MM.1S (cell line): ENCODE measurements around the gene MTTP.

Source experiments
- EZH2 ChIP-seq: fragments of 300-600 bp; sonication (generic); optimal IDR thresholded peaks from 2 replicates; pipeline ENCODE3; 2017; ENCODE audit warnings: low read depth, mild to moderate bottlenecking, antibody characterized with exemption, low read length, mixed read lengths
- TF ChIP-seq, protein P1 (sequence below): fragments of 300-600 bp; sonication (generic); IDR thresholded peaks from 2 replicates; pipeline ENCODE4 v1.5.1; 2016; ENCODE audit warnings: antibody characterized with exemption, low read length, mixed read lengths

DNA sequence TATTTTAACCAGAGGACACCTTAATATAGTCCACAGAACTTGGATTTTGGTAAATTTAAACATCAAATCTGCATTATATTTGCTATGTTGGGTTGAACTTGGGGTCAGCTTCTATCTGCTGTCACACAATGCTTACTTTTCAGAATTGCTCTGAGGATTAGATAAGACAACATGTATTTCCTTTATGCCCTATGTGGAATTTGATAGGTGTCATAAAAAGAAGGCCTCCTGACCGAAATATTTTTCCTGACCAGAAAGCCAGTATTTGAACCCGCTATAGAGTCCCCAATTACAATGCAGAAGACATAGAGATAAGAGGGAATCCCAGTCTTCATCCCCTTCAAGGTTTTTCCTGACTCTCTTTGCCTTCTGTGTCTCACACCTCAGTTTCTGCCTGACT lies 4.1 kb downstream of the MTTP start:
- TF ChIP-seq, protein P1, sequence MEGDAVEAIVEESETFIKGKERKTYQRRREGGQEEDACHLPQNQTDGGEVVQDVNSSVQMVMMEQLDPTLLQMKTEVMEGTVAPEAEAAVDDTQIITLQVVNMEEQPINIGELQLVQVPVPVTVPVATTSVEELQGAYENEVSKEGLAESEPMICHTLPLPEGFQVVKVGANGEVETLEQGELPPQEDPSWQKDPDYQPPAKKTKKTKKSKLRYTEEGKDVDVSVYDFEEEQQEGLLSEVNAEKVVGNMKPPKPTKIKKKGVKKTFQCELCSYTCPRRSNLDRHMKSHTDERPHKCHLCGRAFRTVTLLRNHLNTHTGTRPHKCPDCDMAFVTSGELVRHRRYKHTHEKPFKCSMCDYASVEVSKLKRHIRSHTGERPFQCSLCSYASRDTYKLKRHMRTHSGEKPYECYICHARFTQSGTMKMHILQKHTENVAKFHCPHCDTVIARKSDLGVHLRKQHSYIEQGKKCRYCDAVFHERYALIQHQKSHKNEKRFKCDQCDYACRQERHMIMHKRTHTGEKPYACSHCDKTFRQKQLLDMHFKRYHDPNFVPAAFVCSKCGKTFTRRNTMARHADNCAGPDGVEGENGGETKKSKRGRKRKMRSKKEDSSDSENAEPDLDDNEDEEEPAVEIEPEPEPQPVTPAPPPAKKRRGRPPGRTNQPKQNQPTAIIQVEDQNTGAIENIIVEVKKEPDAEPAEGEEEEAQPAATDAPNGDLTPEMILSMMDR = no peak
- TF ChIP-seq EZH2 = no peak
